HG02623 (cell line): Measurements from ENCODE around the gene TRAM2.

Experiments used
- ATAC-seq: cut with Tn5 transposase; IDR thresholded peaks from one replicate; pipeline ENCODE4 v1.9.1; 2021; ENCODE audit warnings: moderate library complexity; ENCODE audit not compliant: unreplicated experiment

TRAM2 gene

DNA sequence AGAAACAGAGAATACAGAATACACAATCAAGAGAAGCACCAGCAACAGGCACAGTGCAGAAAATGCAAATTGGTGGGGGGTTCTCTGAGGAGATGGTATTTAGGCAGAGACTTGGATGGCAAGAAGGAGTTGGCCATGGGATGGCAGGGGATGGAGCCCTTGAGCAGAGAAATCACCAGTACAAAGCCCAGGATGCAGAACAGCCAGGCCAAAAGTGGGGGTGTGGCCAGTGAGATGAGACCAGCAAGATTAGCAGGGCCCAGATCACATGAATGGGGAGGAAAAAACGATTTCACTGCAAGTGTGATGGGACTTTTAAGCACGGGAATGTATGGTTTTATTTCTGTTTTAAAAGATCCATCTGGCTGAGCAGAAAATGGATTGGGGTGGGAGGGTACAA lies 63.4 kb downstream of the TRAM2 start:
- no peak for ATAC-seq

- ATAC-seq, result no peak
These were observed 64.7 kb downstream of the TRAM2 start for GRCh38 chr6:52512199-52512598.

- no peak for ATAC-seq
These were observed 65.2 kb downstream of the TRAM2 start for GRCh38 chr6:52511572-52512151.

- ATAC-seq, result no peak
These were observed 65.7 kb downstream of the TRAM2 start for GRCh38 chr6:52511163-52511562.

GRCh38 chr6:52510213-52510562 lies 66.7 kb downstream of the TRAM2 start:
- ATAC-seq, result no peak

GRCh38 chr6:52509281-52510212 lies 67.3 kb downstream of the TRAM2 start:
- ATAC-seq, result no peak

GRCh38 chr6:52508261-52508739 lies 68.6 kb downstream of the TRAM2 start:
- no peak for ATAC-seq

- ATAC-seq, result no peak
These were observed 69.2 kb downstream of the TRAM2 start for GRCh38 chr6:52507557-52508260.

DNA sequence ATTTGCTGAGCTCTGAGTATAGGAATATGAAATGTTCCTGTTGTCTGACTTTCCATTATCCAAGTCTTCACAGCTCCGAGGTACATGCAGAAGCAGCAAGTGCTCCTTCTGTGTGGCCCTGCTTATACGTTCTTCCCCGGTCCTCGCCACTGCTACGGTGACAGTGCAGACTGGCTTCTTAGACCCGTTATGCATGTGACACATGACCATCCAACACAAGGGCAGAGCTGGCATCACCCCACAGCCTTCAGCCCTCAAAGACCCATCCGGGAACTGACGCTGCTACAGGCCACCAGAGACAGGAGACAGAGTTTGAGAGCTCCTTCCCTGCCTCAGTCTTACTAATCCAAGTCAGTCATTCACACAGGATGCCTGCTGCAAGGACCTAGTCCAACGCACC lies 70.4 kb downstream of the TRAM2 start:
- no peak for ATAC-seq

DNA sequence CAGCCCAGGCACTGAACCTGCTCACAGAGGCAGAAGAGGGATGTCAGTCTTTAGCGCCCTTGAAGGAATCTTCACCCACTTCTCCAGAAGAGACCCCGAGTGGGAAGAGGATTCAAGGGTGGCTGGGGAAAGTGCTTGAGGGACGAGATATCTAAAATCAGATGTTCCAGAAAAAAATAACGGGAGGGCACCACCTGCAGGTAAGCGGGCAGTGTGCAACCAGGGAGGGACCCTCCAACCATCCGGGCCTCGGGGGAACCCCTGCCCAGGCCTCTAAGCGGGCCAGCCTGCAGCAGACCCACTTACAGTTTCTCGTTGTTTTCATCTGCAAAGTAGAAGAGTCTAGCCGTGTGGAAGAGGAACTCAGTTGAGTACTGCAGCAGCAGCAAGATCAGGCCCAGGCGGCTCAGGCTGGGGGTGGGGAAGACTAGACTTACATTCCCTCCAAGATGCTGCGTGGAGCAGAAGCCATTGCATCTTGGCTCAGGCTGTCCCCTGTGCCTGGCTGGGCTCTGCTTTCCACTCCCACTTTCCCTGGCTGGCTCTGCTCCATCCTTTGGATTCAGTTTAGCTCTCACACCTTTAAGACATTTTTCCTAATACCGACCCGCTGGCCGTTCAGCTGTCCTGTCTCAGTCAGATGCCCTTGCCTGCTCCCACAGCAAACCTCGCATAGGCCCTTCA lies 71.0 kb downstream of the TRAM2 start:
- no peak for ATAC-seq

DNA sequence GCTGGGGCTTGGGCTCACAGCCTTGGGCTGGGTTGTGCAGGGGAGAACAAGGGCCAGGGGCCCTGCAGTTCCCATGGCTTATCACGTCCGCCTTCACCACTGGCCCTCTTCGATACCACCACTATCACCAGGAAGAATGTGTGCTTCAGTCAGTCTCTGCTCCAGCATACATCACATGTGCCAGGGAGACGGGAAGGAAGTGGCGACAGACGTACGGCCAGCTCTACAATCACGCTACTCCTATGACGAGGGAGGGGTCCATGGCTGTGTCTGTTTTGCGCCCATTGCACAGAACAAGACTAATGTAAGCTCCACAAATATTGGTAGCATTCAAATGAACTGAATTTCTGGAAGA lies 72.1 kb downstream of the TRAM2 start:
- no peak for ATAC-seq

- no peak for ATAC-seq
These were observed 72.7 kb downstream of the TRAM2 start for GRCh38 chr6:52503851-52504781.

DNA sequence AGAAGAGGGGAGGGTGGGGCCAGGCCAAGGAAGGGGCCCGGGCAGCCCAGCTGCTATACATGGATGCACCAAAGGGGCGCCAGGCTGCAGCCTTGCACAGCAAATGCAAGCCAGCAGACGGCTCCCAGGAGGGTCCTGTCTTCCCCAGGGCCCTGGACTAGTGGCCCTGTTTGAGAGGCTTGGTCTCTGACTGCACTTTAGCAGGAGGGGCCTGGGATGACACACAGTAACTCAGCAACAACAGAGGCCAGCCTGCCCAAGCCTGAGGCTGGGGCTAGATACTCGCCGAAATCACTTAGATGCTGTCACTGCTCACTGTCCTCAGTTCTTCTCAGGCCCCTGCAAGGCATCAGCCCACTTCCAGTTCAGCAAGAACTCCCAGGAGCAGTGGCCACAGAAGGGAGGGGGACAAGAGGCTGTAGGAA lies 73.5 kb downstream of the TRAM2 start:
- no peak for ATAC-seq

DNA sequence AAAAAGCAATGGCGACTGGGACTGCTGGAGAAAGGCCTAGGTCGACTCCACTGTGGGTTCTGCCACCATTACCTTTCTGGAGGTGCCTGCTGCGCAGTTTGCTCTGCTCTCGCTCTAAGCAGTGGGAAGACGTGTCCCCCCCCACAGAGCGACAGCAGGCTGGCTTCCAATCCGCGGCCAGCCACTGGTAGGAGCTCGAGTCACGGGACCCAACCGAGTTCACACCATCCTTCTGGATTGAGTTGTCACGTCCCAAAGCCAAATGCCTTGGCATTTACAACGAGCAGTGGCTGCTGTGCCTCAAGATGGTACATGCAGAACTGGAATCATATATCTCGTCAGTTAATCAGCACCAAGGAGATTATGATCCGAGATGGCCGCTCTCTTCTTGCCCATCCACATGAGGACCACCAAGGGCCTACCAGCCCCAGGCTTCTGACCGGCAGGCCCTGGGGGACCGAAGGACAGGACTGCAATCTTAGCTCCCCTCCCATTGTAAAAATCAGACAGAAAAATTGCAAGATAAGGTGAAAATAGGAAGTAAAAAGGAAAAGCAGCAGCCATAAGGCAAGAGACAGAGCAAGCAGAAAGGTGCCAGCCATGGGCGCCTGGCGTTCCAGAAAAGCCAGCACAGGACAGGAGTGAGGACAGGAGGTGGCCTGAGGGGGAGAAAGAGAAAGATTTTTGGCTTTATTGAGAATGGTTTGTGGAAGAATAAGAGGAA lies 74.4 kb downstream of the TRAM2 start:
- ATAC-seq, result no peak

- no peak for ATAC-seq
These were observed 76.4 kb downstream of the TRAM2 start for GRCh38 chr6:52500238-52501129.

DNA sequence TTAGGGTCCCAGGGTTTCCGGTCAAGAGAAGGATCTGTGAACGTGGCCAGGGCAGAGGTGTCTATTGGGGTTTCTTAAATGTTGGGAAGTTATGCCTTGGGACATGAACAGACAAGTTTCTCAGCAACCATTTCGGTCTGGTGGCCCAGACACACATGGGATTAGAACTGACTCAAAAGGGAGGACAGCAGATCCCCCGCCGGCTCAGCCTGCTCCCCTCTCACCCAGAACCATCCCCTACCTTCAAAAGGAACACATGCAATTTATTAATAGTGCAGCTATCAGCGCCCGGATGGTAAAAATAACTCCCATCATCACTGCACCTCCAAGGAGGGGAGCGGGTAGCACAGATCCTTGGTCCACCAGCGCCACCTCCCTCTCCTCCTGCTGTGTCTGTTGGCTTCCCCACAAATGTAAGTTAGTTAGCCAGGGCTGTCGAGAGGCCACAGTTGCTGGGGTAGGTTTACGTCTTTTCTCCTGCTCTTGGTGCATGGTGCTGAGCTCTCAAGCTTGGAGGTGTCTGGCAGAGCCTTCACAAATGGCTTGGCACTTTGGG lies 77.1 kb downstream of the TRAM2 start:
- no peak for ATAC-seq

DNA sequence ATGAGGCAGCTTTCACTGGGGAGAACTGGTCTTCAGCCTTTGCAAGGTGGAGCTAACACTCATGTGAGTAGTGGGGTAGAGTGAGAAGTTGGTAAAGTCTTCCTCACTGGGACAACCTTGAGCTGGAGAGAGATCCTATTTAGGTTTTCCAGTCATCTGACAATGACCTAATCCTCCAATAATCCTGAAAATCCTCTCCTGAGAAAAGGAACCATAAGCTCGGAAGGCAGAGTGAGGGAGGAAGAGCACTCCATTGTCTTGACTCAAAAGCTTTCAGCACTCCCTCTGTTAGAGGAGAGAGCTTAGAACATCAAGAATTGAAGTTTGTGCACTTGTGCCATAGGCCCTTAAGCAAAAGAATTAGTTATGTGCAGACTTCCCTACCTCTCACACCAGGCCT lies 77.8 kb downstream of the TRAM2 start:
- no peak for ATAC-seq

GRCh38 chr6:52498538-52499017 lies 78.3 kb downstream of the TRAM2 start:
- peak; percentile 46 for ATAC-seq
